HepG2 (cell line): ENCODE results near the gene FAM222A. TPM values are rescaled to one million over a fixed set of nuclear protein-coding genes. Genes with fewer than 3 reads are reported as not detected.

Experiments
- CHD2 ChIP-seq: IDR thresholded peaks from 2 replicates; pipeline ENCODE4 v1.6.1; 2011; ENCODE audit warnings: low read depth, low read length, improper control_type of control experiment
- CSRNP1 ChIP-seq: sonication (generic); formaldehyde crosslinking; IDR thresholded peaks from 2 replicates; pipeline ENCODE4 v1.8.1; 2023; ENCODE audit warnings: mild to moderate bottlenecking, missing genetic modification reagents
- EP300 ChIP-seq, 3 experiments: sonication (generic) in 1 of 3; formaldehyde crosslinking in 1 of 3; IDR thresholded peaks; 2 replicates each; pipeline versions ENCODE4 v1.5.1 to v1.6.1; 2011 to 2020; ENCODE audit warnings: low read depth in 2 of 3, low read length in 2 of 3, borderline replicate concordance in 1 of 3, improper control_type of control experiment in 1 of 3, mild to moderate bottlenecking in 1 of 3, missing genetic modification reagents in 1 of 3, moderate library complexity in 1 of 3
- GTF2F1 ChIP-seq: fragments of 150-350 bp; IDR thresholded peaks from 2 replicates; pipeline ENCODE4 v1.6.1; 2014; ENCODE audit warnings: low read length
- HDAC2 ChIP-seq: sonication (generic); formaldehyde crosslinking; IDR thresholded peaks from 2 replicates; pipeline ENCODE4 v1.4.0; 2020; ENCODE audit warnings: missing genetic modification reagents
- HIC2 ChIP-seq: sonication (generic); formaldehyde crosslinking; IDR thresholded peaks from 2 replicates; pipeline ENCODE4 v1.9.0; 2022; ENCODE audit warnings: low read depth, missing genetic modification reagents
- KDM2A ChIP-seq: sonication (generic); formaldehyde crosslinking; IDR thresholded peaks from 2 replicates; pipeline ENCODE4 v1.4.0; 2020; ENCODE audit warnings: low read depth, missing genetic modification reagents, borderline replicate concordance
- LCORL ChIP-seq, 2 experiments: fragments of 450-650 bp in 1 of 2; sonication (generic) in 1 of 2; formaldehyde crosslinking in 1 of 2; IDR thresholded peaks; 2 replicates each; pipeline versions ENCODE4 v1.5.0 to v1.6.1; 2017 to 2020; ENCODE audit warnings: antibody characterized with exemption in 1 of 2, missing genetic modification reagents in 1 of 2
- MAFK ChIP-seq, 2 experiments: IDR thresholded peaks in 1 of 2; conservative IDR thresholded peaks in 1 of 2; 2 replicates each; pipeline ENCODE4 v1.6.1; 2011; ENCODE audit warnings: improper control_type of control experiment in 2 of 2, low read length in 2 of 2
- MAX ChIP-seq: IDR thresholded peaks from 2 replicates; pipeline ENCODE4 v1.6.1; 2012; ENCODE audit warnings: inconsistent platforms
- MNT ChIP-seq: fragments of 450-650 bp; IDR thresholded peaks from 2 replicates; pipeline ENCODE4 v1.6.1; 2016
- MXI1 ChIP-seq: IDR thresholded peaks from 3 replicates; pipeline ENCODE4 v1.6.1; 2012; ENCODE audit warnings: low read depth, low read length, inconsistent platforms, borderline replicate concordance
- REPIN1 ChIP-seq: sonication (generic); formaldehyde crosslinking; IDR thresholded peaks from 2 replicates; pipeline ENCODE4 v1.8.0; 2022; ENCODE audit warnings: missing genetic modification reagents, low read depth, mild to moderate bottlenecking, borderline replicate concordance
- SIN3A ChIP-seq: IDR thresholded peaks from 2 replicates; pipeline ENCODE4 v1.6.1; 2011; ENCODE audit warnings: low read depth, mild to moderate bottlenecking, control low read depth, low read length, borderline replicate concordance
- ZBTB25 ChIP-seq: IDR thresholded peaks from 2 replicates; pipeline ENCODE4 v1.6.1; 2018; ENCODE audit warnings: missing genetic modification reagents
- ZFP91 ChIP-seq: sonication (generic); formaldehyde crosslinking; IDR thresholded peaks from 2 replicates; pipeline ENCODE4 v1.9.0; 2022; ENCODE audit warnings: missing genetic modification reagents, mild to moderate bottlenecking, borderline replicate concordance
- ZKSCAN1 ChIP-seq: fragments of 150-350 bp; IDR thresholded peaks from 2 replicates; pipeline ENCODE4 v1.6.1; 2014; ENCODE audit warnings: low read length
- ZNF431 ChIP-seq: sonication (generic); formaldehyde crosslinking; IDR thresholded peaks from 2 replicates; pipeline ENCODE4 v1.9.0; 2022; ENCODE audit warnings: missing genetic modification reagents, low read depth, mild to moderate bottlenecking, borderline replicate concordance
- ZNF749 ChIP-seq: sonication (generic); formaldehyde crosslinking; IDR thresholded peaks from 2 replicates; pipeline ENCODE4 v1.8.0; 2022; ENCODE audit warnings: mild to moderate bottlenecking, missing genetic modification reagents, moderate library complexity, borderline replicate concordance
- ZNF768 ChIP-seq: sonication (generic); formaldehyde crosslinking; IDR thresholded peaks from 2 replicates; pipeline ENCODE4 v1.4.0; 2020; ENCODE audit warnings: missing genetic modification reagents
- polyA plus RNA-seq, 8 experiments: library from polyadenylated mRNA; depleted of rRNA in 3 of 8; stranded (reverse) in 7 of 8; unstranded in 1 of 8; fragments of >200 nt; fragmentation: Illumina TruSeq in 4 of 8; extraction: Trizol in 4 of 8; gene quantifications; 2 replicates each; pipeline versions ENCODE4 v1.2.1 to v1.2.3, GENCODE V29; 2011 to 2016; ENCODE audit warnings: low read depth in 4 of 8, missing spikeins in 1 of 8, mixed read lengths in 1 of 8; ENCODE audit not compliant: insufficient read depth in 1 of 8
- total RNA-seq, 5 experiments: library from RNA; depleted of rRNA; stranded (reverse); fragments of >200 nt; fragmentation: Illumina TruSeq; extraction: Trizol; gene quantifications; 2 replicates each; pipeline ENCODE4 v1.2.3, GENCODE V29; 2016; ENCODE audit warnings: low read depth in 1 of 5

The FAM222A gene
- total and polyA plus RNA-seq, 2 of the 13 experiments (the other 11 are each of a cell fraction or from before 2014, with no cell fraction given) = 2.7 to 9.6 TPM

- TF ChIP-seq MAFK (conservative IDR thresholded peaks at IDR 0.05 in 1 of 2, IDR thresholded peaks at IDR 0.05 in 1 of 2; ENCODE audit: low read length in 2 of 2) (0 out of 4 replicates have a peak, but pooled peaks of 1 of the 2 experiments have one; percentile 6), MXI1 (peak; percentile 18; the same call in 1 of the 3 replicates), EP300 (IDR thresholded peaks at IDR 0.05; ENCODE audit: low read depth in 2 of 2, low read length in 2 of 2) (no peak), EP300 (CRISPR knock-in tag; IDR thresholded peaks at IDR 0.05; ENCODE audit: borderline replicate concordance) (0 out of 2 replicates have a peak, but pooled peaks have one; percentile 18), KDM2A (CRISPR knock-in tag) (peak; percentile 49; the same call in 1 of the 2 replicates), GTF2F1 (no peak), CHD2 (no peak), REPIN1 (CRISPR knock-in tag) (no peak), ZNF749 (CRISPR knock-in tag) (no peak), HDAC2 (CRISPR knock-in tag) (0 out of 2 replicates have a peak, but pooled peaks have one; percentile 9), ZKSCAN1 (no peak), ZNF431 (CRISPR knock-in tag) (no peak), MAX (peak; percentile 88), ZNF768 (peak; percentile 38; the same call in 1 of the 2 replicates), CSRNP1 (CRISPR knock-in tag) (peak; percentile 43; the same call in 1 of the 2 replicates), SIN3A (peak; percentile 56; the same call in 1 of the 2 replicates), LCORL (IDR thresholded peaks at IDR 0.05) (no peak), LCORL (CRISPR knock-in tag; IDR thresholded peaks at IDR 0.05) (peak; percentile 73; the same call in 1 of the 2 replicates), ZBTB25 (CRISPR knock-in tag) (peak; percentile 19; the same call in 1 of the 2 replicates), HIC2 (CRISPR knock-in tag) (no peak), ZFP91 (CRISPR knock-in tag) (peak; percentile 100), MNT (peak; percentile 40)
Observed at GRCh38 chr12:109773384-109774011, 59.9 kb downstream of the FAM222A start (continued).
